HepG2 (cell line): ENCODE data around the gene LAMTOR3. TPM values are rescaled to one million over a fixed set of nuclear protein-coding genes. Genes with fewer than 3 reads are reported as not detected.

ENCODE experiments used
- BORCS8-MEF2B ChIP-seq: sonication (generic); formaldehyde crosslinking; IDR thresholded peaks from 2 replicates; pipeline ENCODE4 v1.8.0; 2022; ENCODE audit warnings: mild to moderate bottlenecking, missing genetic modification reagents
- ELF4 ChIP-seq: sonication (generic); formaldehyde crosslinking; IDR thresholded peaks from 2 replicates; pipeline ENCODE4 v1.5.0; 2020; ENCODE audit warnings: missing genetic modification reagents, mild to moderate bottlenecking, moderate library complexity, borderline replicate concordance
- GATA4 ChIP-seq: sonication (generic); IDR thresholded peaks from 2 replicates; pipeline ENCODE4 v1.6.1; 2016; ENCODE audit warnings: antibody characterized with exemption, low read depth, borderline replicate concordance
- KLF16 ChIP-seq, 2 experiments: sonication (generic) in 1 of 2; formaldehyde crosslinking in 1 of 2; IDR thresholded peaks; 2 replicates each; pipeline versions ENCODE4 v1.6.1 to v1.8.0; 2016 to 2023; ENCODE audit warnings: missing genetic modification reagents in 2 of 2, missing compliant biosample characterization in 1 of 2
- MYPOP ChIP-seq: sonication (generic); formaldehyde crosslinking; IDR thresholded peaks from 2 replicates; pipeline ENCODE4 v1.8.1; 2023; ENCODE audit warnings: mild to moderate bottlenecking, moderate library complexity, missing genetic modification reagents
- PBX2 ChIP-seq: IDR thresholded peaks from 2 replicates; pipeline ENCODE4 v1.6.1; 2016; ENCODE audit warnings: control low read depth
- PITX1 ChIP-seq: sonication (generic); formaldehyde crosslinking; IDR thresholded peaks from 2 replicates; pipeline ENCODE4 v1.5.1; 2020; ENCODE audit warnings: mild to moderate bottlenecking, missing genetic modification reagents
- PRMT3 ChIP-seq: sonication (generic); formaldehyde crosslinking; IDR thresholded peaks from 2 replicates; pipeline ENCODE4 v1.8.1; 2022; ENCODE audit warnings: low read depth, mild to moderate bottlenecking, moderate library complexity, missing genetic modification reagents, borderline replicate concordance
- SALL2 ChIP-seq: sonication (generic); formaldehyde crosslinking; IDR thresholded peaks from 2 replicates; pipeline ENCODE4 v1.8.1; 2023; ENCODE audit warnings: mild to moderate bottlenecking, missing genetic modification reagents, inconsistent platforms
- TOE1 ChIP-seq: sonication (generic); formaldehyde crosslinking; IDR thresholded peaks from 2 replicates; pipeline ENCODE4 v1.4.0; 2020; ENCODE audit warnings: mild to moderate bottlenecking, missing genetic modification reagents
- XRCC5 ChIP-seq: fragments of 200-400 bp; formaldehyde crosslinking; optimal IDR thresholded peaks from 2 replicates; pipeline ENCODE3; 2017; ENCODE audit warnings: mild to moderate bottlenecking, low read length
- ZBTB1 ChIP-seq: sonication (generic); formaldehyde crosslinking; IDR thresholded peaks from 2 replicates; pipeline ENCODE4 v1.4.0; 2020; ENCODE audit warnings: missing genetic modification reagents, borderline replicate concordance
- ZFP41 ChIP-seq: sonication (generic); formaldehyde crosslinking; IDR thresholded peaks from 2 replicates; pipeline ENCODE4 v1.4.0; 2020; ENCODE audit warnings: mild to moderate bottlenecking, missing genetic modification reagents, borderline replicate concordance
- ZKSCAN8 ChIP-seq: IDR thresholded peaks from 2 replicates; pipeline ENCODE4 v1.6.1; 2016; ENCODE audit warnings: borderline replicate concordance, missing genetic modification reagents, missing compliant biosample characterization
- ZNF24 ChIP-seq: fragments of 450-650 bp; IDR thresholded peaks from 2 replicates; pipeline ENCODE4 v1.6.1; 2017; ENCODE audit warnings: antibody characterized with exemption, mild to moderate bottlenecking
- ZNF512B ChIP-seq: sonication (generic); formaldehyde crosslinking; IDR thresholded peaks from 2 replicates; pipeline ENCODE4 v1.5.1; 2020; ENCODE audit warnings: missing genetic modification reagents, mild to moderate bottlenecking, borderline replicate concordance
- ZNF574 ChIP-seq: sonication (generic); formaldehyde crosslinking; IDR thresholded peaks from 2 replicates; pipeline ENCODE4 v1.4.0; 2020; ENCODE audit warnings: missing genetic modification reagents
- ZNF704 ChIP-seq: sonication (generic); formaldehyde crosslinking; IDR thresholded peaks from 2 replicates; pipeline ENCODE4 v1.8.1; 2023; ENCODE audit warnings: mild to moderate bottlenecking, inconsistent platforms, moderate library complexity, missing genetic modification reagents, borderline replicate concordance
- ZNF724P ChIP-seq: sonication (generic); formaldehyde crosslinking; IDR thresholded peaks from 2 replicates; pipeline ENCODE4 v1.8.0; 2022; ENCODE audit warnings: missing genetic modification reagents, borderline replicate concordance
- ZSCAN20 ChIP-seq: sonication (generic); formaldehyde crosslinking; IDR thresholded peaks from 2 replicates; pipeline ENCODE4 v1.4.0; 2020; ENCODE audit warnings: missing genetic modification reagents, mild to moderate bottlenecking, borderline replicate concordance
- polyA plus RNA-seq, 8 experiments: library from polyadenylated mRNA; depleted of rRNA in 3 of 8; stranded (reverse) in 7 of 8; unstranded in 1 of 8; fragments of >200 nt; fragmentation: Illumina TruSeq in 4 of 8; extraction: Trizol in 4 of 8; gene quantifications; 2 replicates each; pipeline versions ENCODE4 v1.2.1 to v1.2.3, GENCODE V29; 2011 to 2016; ENCODE audit warnings: low read depth in 4 of 8, missing spikeins in 1 of 8, mixed read lengths in 1 of 8; ENCODE audit not compliant: insufficient read depth in 1 of 8
- total RNA-seq, 5 experiments: library from RNA; depleted of rRNA; stranded (reverse); fragments of >200 nt; fragmentation: Illumina TruSeq; extraction: Trizol; gene quantifications; 2 replicates each; pipeline ENCODE4 v1.2.3, GENCODE V29; 2016; ENCODE audit warnings: low read depth in 1 of 5

Gene LAMTOR3
- total and polyA plus RNA-seq, 2 of the 13 experiments (the other 11 are each of a cell fraction or from before 2014, with no cell fraction given), result 47.6 to 49.1 TPM

- TF ChIP-seq ZNF724P (CRISPR knock-in tag) (no peak), SALL2 (CRISPR knock-in tag) (no peak), ZFP41 (no peak), PRMT3 (no peak), ZNF512B (CRISPR knock-in tag) (no peak), ZNF24 (no peak), KLF16 (CRISPR knock-in tag; IDR thresholded peaks at IDR 0.05) (no peak), PITX1 (CRISPR knock-in tag) (no peak), PBX2 (CRISPR knock-in tag) (no peak), MYPOP (CRISPR knock-in tag) (no peak), GATA4 (peak; percentile 11; the same call in 1 of the 2 replicates), ZNF574 (CRISPR knock-in tag) (peak; percentile 82), XRCC5 (no peak), ZBTB1 (CRISPR knock-in tag) (no peak), ZSCAN20 (CRISPR knock-in tag) (no peak), BORCS8-MEF2B (CRISPR knock-in tag) (no peak), ZKSCAN8 (CRISPR knock-in tag) (no peak), ELF4 (CRISPR knock-in tag) (no peak), TOE1 (CRISPR knock-in tag) (no peak), ZNF704 (no peak)
These were observed at the start of gene LAMTOR3 (continued) for GRCh38 chr4:99894161-99894997.
